H1 (cell line): ENCODE results near the gene PRLH. TPM values are rescaled to one million over a fixed set of nuclear protein-coding genes. Genes with fewer than 3 reads are reported as not detected.
A peak's percentile ranks its signal among the peaks of the same experiment; 100 is the strongest.

Experiments used
- BCL11A ChIP-seq, 2 experiments: IDR thresholded peaks; one replicate each; pipeline ENCODE4 v1.6.1; 2011; ENCODE audit warnings: low read depth in 2 of 2, low read length in 2 of 2, mild to moderate bottlenecking in 2 of 2
- CBX5 ChIP-seq: fragments of 300-800, 300-1000 bp; sonication (generic); IDR thresholded peaks from 2 replicates; pipeline ENCODE4 v1.7.1; 2016; ENCODE audit warnings: antibody characterized with exemption, low read length, low read depth
- CHD2 ChIP-seq: IDR thresholded peaks from 2 replicates; pipeline ENCODE4 v1.6.1; 2012; ENCODE audit warnings: low read length, improper control_type of control experiment
- JUN ChIP-seq: IDR thresholded peaks from 2 replicates; pipeline ENCODE4 v1.6.1; 2011; ENCODE audit warnings: low read depth, mild to moderate bottlenecking, improper control_type of control experiment, low read length
- KDM5A ChIP-seq: fragments of 200-600 bp; IDR thresholded peaks from 2 replicates; pipeline ENCODE4 v1.7.1; 2012; ENCODE audit warnings: mild to moderate bottlenecking, low read length, inconsistent platforms, mixed read lengths
- NANOG ChIP-seq: IDR thresholded peaks from 2 replicates; pipeline ENCODE4 v1.6.1; 2011; ENCODE audit warnings: low read length, low read depth, mild to moderate bottlenecking, inconsistent platforms; ENCODE audit not compliant: insufficient read depth, poor library complexity, severe bottlenecking
- POU5F1 ChIP-seq: IDR thresholded peaks from 2 replicates; pipeline ENCODE4 v1.6.1; 2011; ENCODE audit warnings: low read depth, mild to moderate bottlenecking, low read length, moderate library complexity
- RAD21 ChIP-seq, 2 experiments: IDR thresholded peaks in 1 of 2; conservative IDR thresholded peaks in 1 of 2; 2 replicates each; pipeline ENCODE4 v1.6.1; 2011; ENCODE audit warnings: low read depth in 2 of 2, low read length in 2 of 2, improper control_type of control experiment in 1 of 2, inconsistent platforms in 1 of 2, mild to moderate bottlenecking in 1 of 2, moderate library complexity in 1 of 2
- RNF2 ChIP-seq: fragments of 200-900, 300-1000 bp; sonication (generic); IDR thresholded peaks from 2 replicates; pipeline ENCODE4 v1.7.1; 2016; ENCODE audit warnings: borderline replicate concordance, low read depth, mild to moderate bottlenecking, antibody characterized with exemption, low read length; ENCODE audit not compliant: poor library complexity, severe bottlenecking; ENCODE audit errors: missing control alignments
- SAP30 ChIP-seq: fragments of 300-600 bp; sonication (generic); IDR thresholded peaks from 2 replicates; pipeline ENCODE4 v1.7.1; 2012; ENCODE audit warnings: low read length, moderate library complexity, mild to moderate bottlenecking, inconsistent platforms; ENCODE audit not compliant: insufficient read depth, insufficient replicate concordance
- SRF ChIP-seq: IDR thresholded peaks from 2 replicates; pipeline ENCODE4 v1.6.1; 2011; ENCODE audit warnings: mild to moderate bottlenecking, low read depth, low read length, moderate library complexity
- SUZ12 ChIP-seq: fragments of 200-600 bp; sonication (generic); IDR thresholded peaks from 2 replicates; pipeline ENCODE4 v1.6.1; 2012; ENCODE audit warnings: mild to moderate bottlenecking, inconsistent platforms, low read length, moderate library complexity, mixed read lengths
- TBP ChIP-seq: IDR thresholded peaks from 2 replicates; pipeline ENCODE4 v1.6.1; 2011; ENCODE audit warnings: low read depth, low read length, improper control_type of control experiment
- polyA plus RNA-seq, 7 experiments: library from polyadenylated mRNA; depleted of rRNA in 3 of 7; stranded (reverse) in 5 of 7; unstranded in 2 of 7; fragments of >200 nt in 5 of 7; fragments of 200-250 nt in 2 of 7; gene quantifications; 1 replicate in 5 of 7; 2 replicates in 1 of 7; 4 replicates in 1 of 7; pipeline versions ENCODE4 v1.2.1 to v1.2.3, GENCODE V29; 2011 to 2013; ENCODE audit warnings: missing spikeins in 2 of 7, mixed read lengths in 2 of 7
- total RNA-seq: library from RNA; stranded (reverse); fragmentation: NEBNext Ultra II Directional; extraction: Animal tissue kit (Norgen Biotek cat#: 25700); gene quantifications from 2 replicates; pipeline ENCODE4 v1.2.1, GENCODE V29; 2021
- TF ChIP-seq, protein P1 (sequence below): IDR thresholded peaks from 2 replicates; pipeline ENCODE4 v1.6.1; 2012; ENCODE audit warnings: inconsistent platforms
- TF ChIP-seq, protein P2 (sequence below): IDR thresholded peaks from 2 replicates; pipeline ENCODE4 v1.6.1; 2012; ENCODE audit warnings: low read length, inconsistent platforms
- TF ChIP-seq, protein P3 (sequence below): IDR thresholded peaks from 2 replicates; pipeline ENCODE4 v1.6.1; 2011; ENCODE audit warnings: low read depth, mild to moderate bottlenecking, low read length; ENCODE audit not compliant: insufficient read depth

PRLH gene
- total and polyA plus RNA-seq, 2 of the 8 experiments (the other 6 are each of a cell fraction or from before 2014, with no cell fraction given) = not detected

DNA sequence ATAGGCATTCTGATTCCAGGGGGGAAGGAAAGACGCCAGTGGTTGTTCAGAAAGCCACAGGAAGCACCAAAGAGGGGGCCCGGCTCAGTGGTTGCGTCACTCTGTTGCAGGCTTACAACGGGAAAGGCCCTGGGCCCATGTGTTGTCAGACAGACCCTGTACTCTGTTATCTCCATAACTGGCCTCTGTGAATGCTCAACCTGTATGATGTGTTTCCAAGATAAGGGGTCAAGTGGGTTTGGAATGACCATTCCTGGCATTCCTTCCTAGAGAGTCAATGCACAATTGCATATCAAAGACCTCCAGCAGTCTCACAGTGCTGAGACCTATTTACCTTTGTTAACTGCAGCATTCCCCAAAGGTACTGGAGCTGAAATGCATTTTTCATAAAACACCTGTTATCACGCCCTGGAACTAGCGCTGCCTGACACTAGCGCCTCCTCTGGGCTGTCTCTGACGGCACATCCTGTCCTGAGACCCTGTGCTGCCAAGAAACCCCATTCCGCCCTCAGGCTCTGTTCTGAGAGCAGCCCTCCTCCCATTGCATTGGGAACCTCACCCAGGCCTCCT lies 47.9 kb downstream of the PRLH start (continued):
- no peak for TF ChIP-seq SUZ12
- no peak for TF ChIP-seq TBP
- TF ChIP-seq, protein P1, sequence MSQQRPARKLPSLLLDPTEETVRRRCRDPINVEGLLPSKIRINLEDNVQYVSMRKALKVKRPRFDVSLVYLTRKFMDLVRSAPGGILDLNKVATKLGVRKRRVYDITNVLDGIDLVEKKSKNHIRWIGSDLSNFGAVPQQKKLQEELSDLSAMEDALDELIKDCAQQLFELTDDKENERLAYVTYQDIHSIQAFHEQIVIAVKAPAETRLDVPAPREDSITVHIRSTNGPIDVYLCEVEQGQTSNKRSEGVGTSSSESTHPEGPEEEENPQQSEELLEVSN = no peak
- no peak for TF ChIP-seq SAP30
- TF ChIP-seq CHD2 = 0 out of 2 replicates have a peak, but pooled peaks have one; percentile 9
- TF ChIP-seq SRF = no peak
- peak in 1 of 2 experiments; percentile 91 for TF ChIP-seq BCL11A (IDR thresholded peaks at IDR 0.05; ENCODE audit: low read depth in 2 of 2, low read length in 2 of 2)
- peak; percentile 45 to 66 for TF ChIP-seq RAD21 (IDR thresholded peaks at IDR 0.05 in 1 of 2, conservative IDR thresholded peaks at IDR 0.05 in 1 of 2; ENCODE audit: low read depth in 2 of 2, low read length in 2 of 2)
- TF ChIP-seq POU5F1 = peak; percentile 92
- TF ChIP-seq RNF2 = no peak
- TF ChIP-seq CBX5 = no peak
- no peak for TF ChIP-seq KDM5A
- TF ChIP-seq NANOG = peak; percentile 78
- TF ChIP-seq, protein P2, sequence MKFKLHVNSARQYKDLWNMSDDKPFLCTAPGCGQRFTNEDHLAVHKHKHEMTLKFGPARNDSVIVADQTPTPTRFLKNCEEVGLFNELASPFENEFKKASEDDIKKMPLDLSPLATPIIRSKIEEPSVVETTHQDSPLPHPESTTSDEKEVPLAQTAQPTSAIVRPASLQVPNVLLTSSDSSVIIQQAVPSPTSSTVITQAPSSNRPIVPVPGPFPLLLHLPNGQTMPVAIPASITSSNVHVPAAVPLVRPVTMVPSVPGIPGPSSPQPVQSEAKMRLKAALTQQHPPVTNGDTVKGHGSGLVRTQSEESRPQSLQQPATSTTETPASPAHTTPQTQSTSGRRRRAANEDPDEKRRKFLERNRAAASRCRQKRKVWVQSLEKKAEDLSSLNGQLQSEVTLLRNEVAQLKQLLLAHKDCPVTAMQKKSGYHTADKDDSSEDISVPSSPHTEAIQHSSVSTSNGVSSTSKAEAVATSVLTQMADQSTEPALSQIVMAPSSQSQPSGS = peak; percentile 86
- peak; percentile 76 for TF ChIP-seq JUN
- TF ChIP-seq, protein P3, sequence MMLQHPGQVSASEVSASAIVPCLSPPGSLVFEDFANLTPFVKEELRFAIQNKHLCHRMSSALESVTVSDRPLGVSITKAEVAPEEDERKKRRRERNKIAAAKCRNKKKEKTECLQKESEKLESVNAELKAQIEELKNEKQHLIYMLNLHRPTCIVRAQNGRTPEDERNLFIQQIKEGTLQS = no peak
